GM12891 (cell line): ENCODE measurements around the gene SLCO2B1.

Experiments used
- PAX5 ChIP-seq: IDR thresholded peaks from 2 replicates; pipeline ENCODE4 v1.6.1; 2011; ENCODE audit warnings: low read length, moderate library complexity, mild to moderate bottlenecking; ENCODE audit not compliant: insufficient read depth, severe bottlenecking
- POLR2A ChIP-seq: IDR thresholded peaks from 2 replicates; pipeline ENCODE4 v1.6.1; 2011; ENCODE audit warnings: low read depth, low read length, control low read depth
- POLR2AphosphoS5 ChIP-seq: IDR thresholded peaks from 2 replicates; pipeline ENCODE4 v1.6.1; 2011; ENCODE audit warnings: low read depth, low read length, control low read depth
- POU2F2 ChIP-seq: IDR thresholded peaks from 2 replicates; pipeline ENCODE4 v1.6.1; 2011; ENCODE audit warnings: low read depth, mild to moderate bottlenecking, control low read depth, low read length, moderate library complexity
- SPI1 ChIP-seq: IDR thresholded peaks from 2 replicates; pipeline ENCODE4 v1.6.1; 2011; ENCODE audit warnings: low read depth, low read length, control low read depth
- TAF1 ChIP-seq: IDR thresholded peaks from 2 replicates; pipeline ENCODE4 v1.6.1; 2011; ENCODE audit warnings: low read depth, low read length, control low read depth

- TF ChIP-seq TAF1 (no peak), POLR2A (no peak), SPI1 (no peak), POLR2AphosphoS5 (no peak), PAX5 (no peak), POU2F2 (no peak)
Observed at GRCh38 chr11:75112200-75112599, 38.7 kb upstream of the SLCO2B1 start.
